NCI-H345 treated with DMSO at 0.1 percent for 48 hours (cell line): ENCODE measurements around the gene ITGAX.
"Not testable (repeated sequence)": the region's sequence is repeated elsewhere in the genome, so short reads cannot be mapped to it uniquely, and the experiment has no call there.

Experiments
- DNase-seq: peaks from one replicate; lab custom pipeline; 2025; ENCODE audit not compliant: unreplicated experiment; lab: John Stamatoyannopoulos, UW

Gene ITGAX

GRCh38 chr16:31354394-31355291, at the start of gene ITGAX:
TSS of gene ITGAX (plus strand) at chr16:31355176. CDS start at chr16:31355255, 79 bp downstream.
- DNase-seq, result no peak

- DNase-seq, result no peak
Observed at GRCh38 chr16:31305219-31305618, 49.8 kb upstream of the ITGAX start.

GRCh38 chr16:31308381-31308780, 46.6 kb upstream of the ITGAX start:
- DNase-seq, result not testable (repeated sequence)

- DNase-seq, result no peak
Observed at GRCh38 chr16:31322500-31322899, 32.5 kb upstream of the ITGAX start.

- DNase-seq, result no peak
Observed at GRCh38 chr16:31323959-31324629, 30.9 kb upstream of the ITGAX start.

- no peak for DNase-seq
Observed at GRCh38 chr16:31325171-31325570, 29.8 kb upstream of the ITGAX start.

GRCh38 chr16:31327646-31328225, 27.2 kb upstream of the ITGAX start:
- DNase-seq, result no peak

- DNase-seq, result no peak
Observed at GRCh38 chr16:31328322-31329052, 26.5 kb upstream of the ITGAX start.

- no peak for DNase-seq
Observed at GRCh38 chr16:31329671-31330552, 25.1 kb upstream of the ITGAX start.

GRCh38 chr16:31330553-31330890, 24.5 kb upstream of the ITGAX start:
- no peak for DNase-seq

- DNase-seq, result no peak
Observed at GRCh38 chr16:31331141-31331764, 23.7 kb upstream of the ITGAX start.

GRCh38 chr16:31331807-31332301, 23.1 kb upstream of the ITGAX start:
- DNase-seq, result no peak

GRCh38 chr16:31332544-31332943, 22.4 kb upstream of the ITGAX start:
- no peak for DNase-seq

- DNase-seq, result no peak
Observed at GRCh38 chr16:31333686-31334649, 21.0 kb upstream of the ITGAX start.

- DNase-seq, result no peak
Observed at GRCh38 chr16:31334934-31335333, 20.0 kb upstream of the ITGAX start.

GRCh38 chr16:31335431-31335830, 19.5 kb upstream of the ITGAX start:
- DNase-seq, result no peak

GRCh38 chr16:31338166-31338685, 16.8 kb upstream of the ITGAX start:
- DNase-seq, result not testable (repeated sequence)

- DNase-seq, result no peak
Observed at GRCh38 chr16:31344712-31345111, 10.3 kb upstream of the ITGAX start.
